HepG2 (cell line): ENCODE measurements around the gene SYCE3. TPM values are rescaled to one million over a fixed set of nuclear protein-coding genes. Genes with fewer than 3 reads are reported as not detected.
A peak's percentile ranks its signal among the peaks of the same experiment; 100 is the strongest.

Experiments
- IKZF4 ChIP-seq: sonication (generic); formaldehyde crosslinking; IDR thresholded peaks from 2 replicates; pipeline ENCODE4 v1.5.1; 2020; ENCODE audit warnings: borderline replicate concordance, mild to moderate bottlenecking, low read depth, missing genetic modification reagents; ENCODE audit errors: not compliant biosample characterization
- JUNB ChIP-seq: sonication (generic); formaldehyde crosslinking; IDR thresholded peaks from 2 replicates; pipeline ENCODE4 v1.8.0; 2022; ENCODE audit warnings: missing genetic modification reagents, mild to moderate bottlenecking, borderline replicate concordance
- THYN1 ChIP-seq: sonication (generic); formaldehyde crosslinking; IDR thresholded peaks from 2 replicates; pipeline ENCODE4 v1.8.1; 2023; ENCODE audit warnings: low read depth, mild to moderate bottlenecking, moderate library complexity, missing genetic modification reagents, borderline replicate concordance
- TSC22D2 ChIP-seq: sonication (generic); formaldehyde crosslinking; IDR thresholded peaks from 2 replicates; pipeline ENCODE4 v1.5.1; 2020; ENCODE audit warnings: missing genetic modification reagents, mild to moderate bottlenecking, borderline replicate concordance
- ZNF577 ChIP-seq: sonication (generic); formaldehyde crosslinking; IDR thresholded peaks from 2 replicates; pipeline ENCODE4 v1.4.0; 2020; ENCODE audit warnings: mild to moderate bottlenecking, low read depth, missing genetic modification reagents, borderline replicate concordance
- ZNF75D ChIP-seq: sonication (generic); formaldehyde crosslinking; IDR thresholded peaks from 2 replicates; pipeline ENCODE4 v1.8.1; 2023; ENCODE audit warnings: missing genetic modification reagents, mild to moderate bottlenecking, borderline replicate concordance
- ZNF766 ChIP-seq: sonication (generic); formaldehyde crosslinking; IDR thresholded peaks from 2 replicates; pipeline ENCODE4 v1.5.0; 2020; ENCODE audit warnings: missing genetic modification reagents, borderline replicate concordance
- ZNF850 ChIP-seq: sonication (generic); formaldehyde crosslinking; conservative IDR thresholded peaks from 2 replicates; pipeline ENCODE4 v1.9.0; 2021; ENCODE audit warnings: mild to moderate bottlenecking, missing genetic modification reagents
- polyA plus RNA-seq, 8 experiments: library from polyadenylated mRNA; depleted of rRNA in 3 of 8; stranded (reverse) in 7 of 8; unstranded in 1 of 8; fragments of >200 nt; fragmentation: Illumina TruSeq in 4 of 8; extraction: Trizol in 4 of 8; gene quantifications; 2 replicates each; pipeline versions ENCODE4 v1.2.1 to v1.2.3, GENCODE V29; 2011 to 2016; ENCODE audit warnings: low read depth in 4 of 8, missing spikeins in 1 of 8, mixed read lengths in 1 of 8; ENCODE audit not compliant: insufficient read depth in 1 of 8
- total RNA-seq, 5 experiments: library from RNA; depleted of rRNA; stranded (reverse); fragments of >200 nt; fragmentation: Illumina TruSeq; extraction: Trizol; gene quantifications; 2 replicates each; pipeline ENCODE4 v1.2.3, GENCODE V29; 2016; ENCODE audit warnings: low read depth in 1 of 5
- TF ChIP-seq, protein P1 (sequence below): sonication (generic); formaldehyde crosslinking; IDR thresholded peaks from 2 replicates; pipeline ENCODE4 v1.4.0; 2020; ENCODE audit warnings: missing genetic modification reagents
- TF ChIP-seq, protein P2 (sequence below): IDR thresholded peaks from 2 replicates; pipeline ENCODE4 v1.6.1; 2018; ENCODE audit warnings: missing genetic modification reagents, mild to moderate bottlenecking, missing compliant biosample characterization
- TF ChIP-seq, protein P3 (sequence below): sonication (generic); formaldehyde crosslinking; IDR thresholded peaks from 2 replicates; pipeline ENCODE4 v1.5.0; 2020; ENCODE audit warnings: mild to moderate bottlenecking, missing genetic modification reagents, moderate library complexity
- TF ChIP-seq, protein P4 (sequence below): sonication (generic); formaldehyde crosslinking; IDR thresholded peaks from 2 replicates; pipeline ENCODE4 v1.4.0; 2020; ENCODE audit warnings: missing genetic modification reagents
- TF ChIP-seq, protein P5 (sequence below): sonication (generic); formaldehyde crosslinking; IDR thresholded peaks from 2 replicates; pipeline ENCODE4 v1.5.0; 2020; ENCODE audit warnings: missing genetic modification reagents, mild to moderate bottlenecking, borderline replicate concordance
- TF ChIP-seq, protein P6 (sequence below): sonication (generic); formaldehyde crosslinking; IDR thresholded peaks from 2 replicates; pipeline ENCODE4 v1.5.0; 2020; ENCODE audit warnings: mild to moderate bottlenecking, missing genetic modification reagents

Gene SYCE3
- total and polyA plus RNA-seq, 2 of the 13 experiments (the other 11 are each of a cell fraction or from before 2014, with no cell fraction given), result not detected

DNA sequence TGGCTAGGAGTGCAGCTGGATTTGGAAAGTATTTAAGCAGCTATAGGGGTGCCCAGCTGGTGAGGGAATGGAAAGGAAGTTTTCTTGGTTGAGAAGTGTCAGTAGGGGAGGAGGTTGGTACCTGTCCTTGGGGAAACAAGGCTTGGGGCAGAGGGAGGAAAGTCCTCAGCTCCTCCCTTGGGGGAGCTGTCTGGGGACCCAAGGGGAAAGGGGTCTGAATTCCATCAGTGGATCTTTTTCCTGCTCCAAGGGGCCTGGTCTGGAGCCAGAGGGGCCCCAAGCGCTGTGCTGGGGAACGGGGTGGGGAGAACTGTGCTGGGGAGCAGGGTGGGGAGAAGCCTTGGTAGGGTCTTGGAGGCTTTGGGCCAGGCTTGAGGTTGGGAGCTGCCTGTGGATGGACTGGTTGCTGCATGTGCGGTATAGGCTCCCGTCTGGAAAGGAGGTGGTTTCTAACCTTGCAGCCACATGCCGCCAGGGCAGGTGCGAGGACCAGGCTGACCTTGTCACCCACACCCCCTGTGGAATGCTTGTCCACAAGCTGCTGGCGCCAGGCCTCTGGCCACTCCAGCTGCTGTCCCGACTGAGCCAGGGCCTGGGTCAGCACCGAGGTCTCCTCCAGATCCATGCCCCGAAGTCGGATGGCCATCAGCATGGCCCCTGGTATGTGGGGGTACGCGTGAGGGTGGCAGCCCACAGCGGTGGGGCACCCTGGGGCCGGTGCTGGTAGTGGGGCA lies 33.9 kb downstream of the SYCE3 start (continued):
- TF ChIP-seq, protein P1, sequence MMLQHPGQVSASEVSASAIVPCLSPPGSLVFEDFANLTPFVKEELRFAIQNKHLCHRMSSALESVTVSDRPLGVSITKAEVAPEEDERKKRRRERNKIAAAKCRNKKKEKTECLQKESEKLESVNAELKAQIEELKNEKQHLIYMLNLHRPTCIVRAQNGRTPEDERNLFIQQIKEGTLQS (CRISPR knock-in tag), result 0 out of 2 replicates have a peak, but pooled peaks have one; percentile 4
- TF ChIP-seq ZNF75D (CRISPR knock-in tag) (no peak), ZNF766 (CRISPR knock-in tag) (no peak), IKZF4 (CRISPR knock-in tag) (peak; percentile 48), THYN1 (CRISPR knock-in tag) (no peak), ZNF850 (0 out of 2 replicates have a peak, but pooled peaks have one; percentile 66), ZNF577 (CRISPR knock-in tag) (no peak), JUNB (no peak), TSC22D2 (CRISPR knock-in tag) (no peak)
- TF ChIP-seq, protein P2, sequence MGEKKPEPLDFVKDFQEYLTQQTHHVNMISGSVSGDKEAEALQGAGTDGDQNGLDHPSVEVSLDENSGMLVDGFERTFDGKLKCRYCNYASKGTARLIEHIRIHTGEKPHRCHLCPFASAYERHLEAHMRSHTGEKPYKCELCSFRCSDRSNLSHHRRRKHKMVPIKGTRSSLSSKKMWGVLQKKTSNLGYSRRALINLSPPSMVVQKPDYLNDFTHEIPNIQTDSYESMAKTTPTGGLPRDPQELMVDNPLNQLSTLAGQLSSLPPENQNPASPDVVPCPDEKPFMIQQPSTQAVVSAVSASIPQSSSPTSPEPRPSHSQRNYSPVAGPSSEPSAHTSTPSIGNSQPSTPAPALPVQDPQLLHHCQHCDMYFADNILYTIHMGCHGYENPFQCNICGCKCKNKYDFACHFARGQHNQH (CRISPR knock-in tag), result no peak
- TF ChIP-seq, protein P3, sequence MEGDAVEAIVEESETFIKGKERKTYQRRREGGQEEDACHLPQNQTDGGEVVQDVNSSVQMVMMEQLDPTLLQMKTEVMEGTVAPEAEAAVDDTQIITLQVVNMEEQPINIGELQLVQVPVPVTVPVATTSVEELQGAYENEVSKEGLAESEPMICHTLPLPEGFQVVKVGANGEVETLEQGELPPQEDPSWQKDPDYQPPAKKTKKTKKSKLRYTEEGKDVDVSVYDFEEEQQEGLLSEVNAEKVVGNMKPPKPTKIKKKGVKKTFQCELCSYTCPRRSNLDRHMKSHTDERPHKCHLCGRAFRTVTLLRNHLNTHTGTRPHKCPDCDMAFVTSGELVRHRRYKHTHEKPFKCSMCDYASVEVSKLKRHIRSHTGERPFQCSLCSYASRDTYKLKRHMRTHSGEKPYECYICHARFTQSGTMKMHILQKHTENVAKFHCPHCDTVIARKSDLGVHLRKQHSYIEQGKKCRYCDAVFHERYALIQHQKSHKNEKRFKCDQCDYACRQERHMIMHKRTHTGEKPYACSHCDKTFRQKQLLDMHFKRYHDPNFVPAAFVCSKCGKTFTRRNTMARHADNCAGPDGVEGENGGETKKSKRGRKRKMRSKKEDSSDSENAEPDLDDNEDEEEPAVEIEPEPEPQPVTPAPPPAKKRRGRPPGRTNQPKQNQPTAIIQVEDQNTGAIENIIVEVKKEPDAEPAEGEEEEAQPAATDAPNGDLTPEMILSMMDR (CRISPR knock-in tag), result peak; percentile 6; the same call in 1 of the 2 replicates
- TF ChIP-seq, protein P4, sequence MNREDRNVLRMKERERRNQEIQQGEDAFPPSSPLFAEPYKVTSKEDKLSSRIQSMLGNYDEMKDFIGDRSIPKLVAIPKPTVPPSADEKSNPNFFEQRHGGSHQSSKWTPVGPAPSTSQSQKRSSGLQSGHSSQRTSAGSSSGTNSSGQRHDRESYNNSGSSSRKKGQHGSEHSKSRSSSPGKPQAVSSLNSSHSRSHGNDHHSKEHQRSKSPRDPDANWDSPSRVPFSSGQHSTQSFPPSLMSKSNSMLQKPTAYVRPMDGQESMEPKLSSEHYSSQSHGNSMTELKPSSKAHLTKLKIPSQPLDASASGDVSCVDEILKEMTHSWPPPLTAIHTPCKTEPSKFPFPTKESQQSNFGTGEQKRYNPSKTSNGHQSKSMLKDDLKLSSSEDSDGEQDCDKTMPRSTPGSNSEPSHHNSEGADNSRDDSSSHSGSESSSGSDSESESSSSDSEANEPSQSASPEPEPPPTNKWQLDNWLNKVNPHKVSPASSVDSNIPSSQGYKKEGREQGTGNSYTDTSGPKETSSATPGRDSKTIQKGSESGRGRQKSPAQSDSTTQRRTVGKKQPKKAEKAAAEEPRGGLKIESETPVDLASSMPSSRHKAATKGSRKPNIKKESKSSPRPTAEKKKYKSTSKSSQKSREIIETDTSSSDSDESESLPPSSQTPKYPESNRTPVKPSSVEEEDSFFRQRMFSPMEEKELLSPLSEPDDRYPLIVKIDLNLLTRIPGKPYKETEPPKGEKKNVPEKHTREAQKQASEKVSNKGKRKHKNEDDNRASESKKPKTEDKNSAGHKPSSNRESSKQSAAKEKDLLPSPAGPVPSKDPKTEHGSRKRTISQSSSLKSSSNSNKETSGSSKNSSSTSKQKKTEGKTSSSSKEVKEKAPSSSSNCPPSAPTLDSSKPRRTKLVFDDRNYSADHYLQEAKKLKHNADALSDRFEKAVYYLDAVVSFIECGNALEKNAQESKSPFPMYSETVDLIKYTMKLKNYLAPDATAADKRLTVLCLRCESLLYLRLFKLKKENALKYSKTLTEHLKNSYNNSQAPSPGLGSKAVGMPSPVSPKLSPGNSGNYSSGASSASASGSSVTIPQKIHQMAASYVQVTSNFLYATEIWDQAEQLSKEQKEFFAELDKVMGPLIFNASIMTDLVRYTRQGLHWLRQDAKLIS (CRISPR knock-in tag), result no peak
- TF ChIP-seq, protein P5, sequence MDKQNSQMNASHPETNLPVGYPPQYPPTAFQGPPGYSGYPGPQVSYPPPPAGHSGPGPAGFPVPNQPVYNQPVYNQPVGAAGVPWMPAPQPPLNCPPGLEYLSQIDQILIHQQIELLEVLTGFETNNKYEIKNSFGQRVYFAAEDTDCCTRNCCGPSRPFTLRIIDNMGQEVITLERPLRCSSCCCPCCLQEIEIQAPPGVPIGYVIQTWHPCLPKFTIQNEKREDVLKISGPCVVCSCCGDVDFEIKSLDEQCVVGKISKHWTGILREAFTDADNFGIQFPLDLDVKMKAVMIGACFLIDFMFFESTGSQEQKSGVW, result no peak
- TF ChIP-seq, protein P6, sequence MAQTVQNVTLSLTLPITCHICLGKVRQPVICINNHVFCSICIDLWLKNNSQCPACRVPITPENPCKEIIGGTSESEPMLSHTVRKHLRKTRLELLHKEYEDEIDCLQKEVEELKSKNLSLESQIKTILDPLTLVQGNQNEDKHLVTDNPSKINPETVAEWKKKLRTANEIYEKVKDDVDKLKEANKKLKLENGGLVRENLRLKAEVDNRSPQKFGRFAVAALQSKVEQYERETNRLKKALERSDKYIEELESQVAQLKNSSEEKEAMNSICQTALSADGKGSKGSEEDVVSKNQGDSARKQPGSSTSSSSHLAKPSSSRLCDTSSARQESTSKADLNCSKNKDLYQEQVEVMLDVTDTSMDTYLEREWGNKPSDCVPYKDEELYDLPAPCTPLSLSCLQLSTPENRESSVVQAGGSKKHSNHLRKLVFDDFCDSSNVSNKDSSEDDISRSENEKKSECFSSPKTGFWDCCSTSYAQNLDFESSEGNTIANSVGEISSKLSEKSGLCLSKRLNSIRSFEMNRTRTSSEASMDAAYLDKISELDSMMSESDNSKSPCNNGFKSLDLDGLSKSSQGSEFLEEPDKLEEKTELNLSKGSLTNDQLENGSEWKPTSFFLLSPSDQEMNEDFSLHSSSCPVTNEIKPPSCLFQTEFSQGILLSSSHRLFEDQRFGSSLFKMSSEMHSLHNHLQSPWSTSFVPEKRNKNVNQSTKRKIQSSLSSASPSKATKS (CRISPR knock-in tag), result no peak
